ENCODE data around the gene AMOTL1.

DNA sequence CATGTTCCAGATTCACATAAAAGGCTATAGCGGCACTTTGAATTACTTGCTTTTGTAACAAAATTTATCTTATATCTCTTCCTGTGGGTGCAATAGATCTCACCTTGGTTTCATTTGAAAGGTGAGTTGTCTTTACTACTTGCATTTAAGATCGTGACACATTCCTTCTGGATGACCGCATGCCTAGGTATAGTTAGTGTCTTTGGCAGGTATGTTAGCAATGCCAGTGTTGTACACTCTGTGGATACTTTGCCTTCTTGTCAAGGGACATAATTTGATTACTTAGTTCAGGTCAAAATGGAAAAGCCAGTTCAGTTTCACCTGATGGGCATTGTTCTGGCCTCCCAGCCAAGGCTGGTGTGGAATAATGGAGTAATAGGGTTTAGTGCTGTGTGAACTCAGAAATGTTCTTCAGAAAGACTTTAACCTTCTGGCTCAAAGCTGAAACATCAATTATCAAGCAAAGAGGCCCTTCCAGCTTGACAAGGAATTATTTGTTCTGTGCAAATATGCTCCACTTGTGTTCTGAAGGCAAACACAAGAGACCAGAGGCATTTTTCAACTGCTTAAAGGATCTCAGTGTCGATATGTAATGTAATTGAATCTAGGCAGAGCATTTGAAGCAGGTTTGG is 64.6 kb downstream of the AMOTL1 start:
- TF ChIP-seq, protein P1, sequence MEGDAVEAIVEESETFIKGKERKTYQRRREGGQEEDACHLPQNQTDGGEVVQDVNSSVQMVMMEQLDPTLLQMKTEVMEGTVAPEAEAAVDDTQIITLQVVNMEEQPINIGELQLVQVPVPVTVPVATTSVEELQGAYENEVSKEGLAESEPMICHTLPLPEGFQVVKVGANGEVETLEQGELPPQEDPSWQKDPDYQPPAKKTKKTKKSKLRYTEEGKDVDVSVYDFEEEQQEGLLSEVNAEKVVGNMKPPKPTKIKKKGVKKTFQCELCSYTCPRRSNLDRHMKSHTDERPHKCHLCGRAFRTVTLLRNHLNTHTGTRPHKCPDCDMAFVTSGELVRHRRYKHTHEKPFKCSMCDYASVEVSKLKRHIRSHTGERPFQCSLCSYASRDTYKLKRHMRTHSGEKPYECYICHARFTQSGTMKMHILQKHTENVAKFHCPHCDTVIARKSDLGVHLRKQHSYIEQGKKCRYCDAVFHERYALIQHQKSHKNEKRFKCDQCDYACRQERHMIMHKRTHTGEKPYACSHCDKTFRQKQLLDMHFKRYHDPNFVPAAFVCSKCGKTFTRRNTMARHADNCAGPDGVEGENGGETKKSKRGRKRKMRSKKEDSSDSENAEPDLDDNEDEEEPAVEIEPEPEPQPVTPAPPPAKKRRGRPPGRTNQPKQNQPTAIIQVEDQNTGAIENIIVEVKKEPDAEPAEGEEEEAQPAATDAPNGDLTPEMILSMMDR (IDR thresholded peaks at IDR 0.05) = no peak
- TF ChIP-seq EZH2 (IDR thresholded peaks at IDR 0.05) = no peak
